HG03342 (cell line): Measurements from ENCODE around the gene CRIP3.

Experiments used
- ATAC-seq: cut with Tn5 transposase; IDR thresholded peaks from one replicate; pipeline ENCODE4 v1.9.1; 2021; ENCODE audit warnings: mild to moderate bottlenecking, moderate library complexity; ENCODE audit not compliant: unreplicated experiment

Gene CRIP3

DNA sequence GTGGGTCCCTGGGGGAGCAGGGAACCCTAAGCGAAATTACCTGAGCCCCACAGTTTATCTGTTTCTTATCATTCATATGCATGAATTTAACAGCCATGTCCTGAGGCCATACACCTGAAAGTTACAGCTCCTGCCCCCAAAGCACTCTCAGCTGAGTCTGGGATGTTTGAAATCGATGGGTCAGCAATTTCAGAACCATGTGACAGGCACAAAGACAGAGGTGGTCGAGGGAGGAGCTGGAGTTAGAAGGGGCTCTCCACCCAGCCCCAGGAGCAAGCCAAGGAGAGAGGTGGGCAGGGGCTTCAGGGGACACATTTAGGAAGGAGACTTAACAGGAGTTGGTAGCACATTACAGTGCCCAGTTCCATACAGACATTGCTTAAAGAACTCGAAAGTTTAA, 50.4 kb downstream of the CRIP3 start:
- no peak for ATAC-seq

DNA sequence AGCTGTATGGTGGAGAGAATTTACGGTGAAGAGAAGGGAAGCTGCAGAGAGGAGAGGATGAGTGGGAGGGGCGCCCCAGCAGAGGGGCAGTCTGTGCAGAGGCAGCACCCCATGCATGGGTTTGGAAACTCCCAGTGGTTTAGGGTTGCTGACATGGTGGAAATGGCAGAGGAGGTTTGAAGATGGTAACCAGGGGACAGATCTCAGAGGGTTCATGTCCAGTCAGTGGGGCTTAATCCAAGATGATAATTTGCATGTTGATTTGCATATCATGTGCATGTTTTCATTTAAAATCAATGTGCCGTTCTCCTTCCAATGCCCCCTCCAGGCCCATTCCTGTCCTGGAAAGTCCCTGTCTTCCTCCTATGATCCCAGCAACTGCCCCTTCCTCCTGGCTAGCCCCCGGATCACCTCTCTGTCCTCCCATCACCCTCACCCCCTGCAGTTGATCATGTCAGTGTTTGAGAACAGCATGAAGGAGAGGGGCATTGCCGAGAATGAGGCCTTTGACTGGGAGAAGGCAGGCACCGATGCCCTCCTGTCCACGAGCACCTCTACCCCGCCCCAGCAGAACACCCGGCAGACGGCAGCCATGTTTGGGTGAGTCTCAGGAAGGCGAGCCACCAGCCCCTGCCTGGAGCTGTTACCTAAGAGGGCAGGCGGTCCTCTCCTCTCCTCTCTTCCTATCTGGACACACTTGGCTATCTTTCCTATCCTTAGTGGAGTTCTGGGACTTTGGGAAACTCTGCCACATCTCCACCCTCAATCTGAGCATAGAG, 51.1 kb downstream of the CRIP3 start:
- no peak for ATAC-seq

DNA sequence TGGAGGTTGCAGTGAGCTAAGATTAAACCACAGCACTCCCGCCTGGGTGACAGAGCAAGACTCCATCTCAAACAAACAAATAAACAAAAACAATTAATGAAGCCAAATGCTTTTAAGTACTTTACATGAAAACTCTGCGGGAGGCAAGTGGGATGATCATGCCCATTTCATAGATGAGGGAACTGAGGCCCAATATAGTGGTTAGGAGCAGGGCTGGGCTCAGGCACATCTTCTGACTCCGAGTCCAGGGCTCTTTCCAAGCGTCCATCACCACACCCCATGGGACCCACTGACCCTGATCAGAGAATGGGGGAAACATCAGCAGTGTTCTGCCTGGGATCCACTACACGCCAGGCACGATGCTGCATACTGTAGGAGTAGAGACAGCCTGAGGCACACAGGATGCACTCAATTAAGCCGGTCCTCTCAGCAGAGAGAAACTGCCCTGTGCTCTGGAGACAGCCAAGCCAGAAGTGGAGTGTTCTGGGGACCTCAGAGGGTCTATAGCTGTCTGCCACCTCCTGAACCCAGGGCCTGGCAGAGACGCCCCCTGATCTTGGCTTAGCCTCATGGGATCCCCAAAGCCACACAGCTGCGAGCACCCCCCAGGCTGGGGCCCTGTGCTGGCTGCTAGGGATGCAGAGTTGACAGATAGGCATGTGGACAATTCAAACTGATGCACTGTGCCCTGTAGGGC, 51.8 kb downstream of the CRIP3 start:
- ATAC-seq: no peak
